Posterior vena cava (tissue), 2 donors: ENCODE data around the gene LDB2. TPM values are rescaled to one million over a fixed set of nuclear protein-coding genes. Genes with fewer than 3 reads are reported as not detected.
"Not testable (repeated sequence)": the region's sequence is repeated elsewhere in the genome, so short reads cannot be mapped to it uniquely, and the experiment has no call there.

Experiments
- DNase-seq: peaks from one replicate; pipeline ENCODE4 v3.0.0-alpha.2; 2020; ENCODE audit warnings: low spot score
- intact Hi-C, 2 donors: fragments of 100-400 bp; cut with DNase I; formaldehyde crosslinking; loops; one replicate each; pipeline versions ENCODE4 v1.14.1 to v1.14.2; 2022 to 2023
- total RNA-seq, 2 donors: library from RNA; stranded (reverse); fragmentation: NEBNext Ultra II Directional; extraction: Animal tissue kit (Norgen Biotek cat#: 25700); gene quantifications; one replicate each; pipeline ENCODE4 v1.2.1, GENCODE V29; 2021
- donor health status: DM: yes; HTN: yes; CAD: no.
- donor health status: DM: yes; HTN: yes; CAD: no.

LDB2 gene
- total RNA-seq, 2 donors from 2014 or later: 50.5 to 52.3 TPM

- intact Hi-C loops: no loop called here
- DNase-seq: no peak
These were observed 256.5 kb downstream of the LDB2 start for GRCh38 chr4:16641971-16642370.

GRCh38 chr4:16636912-16637630 lies 261.4 kb downstream of the LDB2 start:
- no peak for DNase-seq
- intact Hi-C loops: no loop called here

GRCh38 chr4:16636304-16636703 lies 262.1 kb downstream of the LDB2 start:
- no peak for DNase-seq
- intact Hi-C loops: no loop called here

GRCh38 chr4:16629274-16629673 lies 269.2 kb downstream of the LDB2 start:
- DNase-seq, intact Hi-C loops: not testable (repeated sequence)

GRCh38 chr4:16628835-16629234 lies 269.6 kb downstream of the LDB2 start:
- intact Hi-C loops, DNase-seq: not testable (repeated sequence)

- intact Hi-C loops: no loop called here
- no peak for DNase-seq
These were observed 270.4 kb downstream of the LDB2 start for GRCh38 chr4:16627999-16628398.

- intact Hi-C loops: no loop called here
- DNase-seq: no peak
These were observed 271.5 kb downstream of the LDB2 start for GRCh38 chr4:16626945-16627344.

GRCh38 chr4:16622826-16623225 lies 275.6 kb downstream of the LDB2 start:
- intact Hi-C loops: no loop called here
- DNase-seq: no peak

- intact Hi-C loops: no loop called here
- DNase-seq: no peak
These were observed 281.0 kb downstream of the LDB2 start for GRCh38 chr4:16617435-16617834.

- no peak for DNase-seq
- intact Hi-C loops: no loop called here
These were observed 281.4 kb downstream of the LDB2 start for GRCh38 chr4:16617011-16617410.

- intact Hi-C loops: no loop called here
- no peak for DNase-seq
These were observed 289.2 kb downstream of the LDB2 start for GRCh38 chr4:16609170-16609758.

- no peak for DNase-seq
- intact Hi-C loops: no loop called here
These were observed 289.8 kb downstream of the LDB2 start for GRCh38 chr4:16608611-16609125.

GRCh38 chr4:16608123-16608522 lies 290.3 kb downstream of the LDB2 start:
- intact Hi-C loops: no loop called here

GRCh38 chr4:16607241-16608066 lies 291.0 kb downstream of the LDB2 start:
- intact Hi-C loops: no loop called here

More at GRCh38 chr4:16608123-16608522, 290.3 kb downstream of the LDB2 start:
- DNase-seq: no peak

GRCh38 chr4:16606691-16607090 lies 291.8 kb downstream of the LDB2 start:
- DNase-seq: no peak
- intact Hi-C loops: no loop called here

More at GRCh38 chr4:16607241-16608066, 291.0 kb downstream of the LDB2 start:
- DNase-seq: no peak

- intact Hi-C loops: no loop called here
- DNase-seq: no peak
These were observed 295.3 kb downstream of the LDB2 start for GRCh38 chr4:16603178-16603577.

- intact Hi-C loops: no loop called here
- DNase-seq: no peak
These were observed 299.7 kb downstream of the LDB2 start for GRCh38 chr4:16598597-16599206.

GRCh38 chr4:16597845-16598596 lies 300.4 kb downstream of the LDB2 start:
- no peak for DNase-seq

GRCh38 chr4:16597443-16597842 lies 301.0 kb downstream of the LDB2 start:
- intact Hi-C loops: no loop called here
- DNase-seq: no peak

More at GRCh38 chr4:16597845-16598596, 300.4 kb downstream of the LDB2 start:
- intact Hi-C loops: no loop called here
